MCF 10A (cell line): ENCODE measurements around the gene SLC35D3. TPM values are rescaled to one million over a fixed set of nuclear protein-coding genes. Genes with fewer than 3 reads are reported as not detected.

ENCODE experiments used
- BruUV-seq: library from RNA; stranded (reverse); fragments of 400-500 nt; replicated peaks from 2 replicates; lab custom pipeline; 2021; lab: Mats Ljungman, UMichigan
- CTCF ChIA-PET: fragments of 300-600 bp; sonication (Branson Sonifier 250); formaldehyde crosslinking; extraction: SDS; loops from one replicate; lab custom pipeline; 2021; ENCODE audit warnings: antibody characterized with exemption, inconsistent platforms; lab: Yijun Ruan, JAX
- POLR2A ChIA-PET: fragments of 300-600, 350-650 bp; sonication (Branson Sonifier 250); formaldehyde crosslinking; extraction: SDS; loops from one replicate; lab custom pipeline; 2020; ENCODE audit warnings: antibody characterized with exemption, inconsistent platforms; lab: Yijun Ruan, JAX
- DNase-seq: peaks from one replicate; pipeline ENCODE4 v3.0.0-alpha.2; 2018; ENCODE audit not compliant: unreplicated experiment
- H3K27ac Mint-ChIP-seq: one replicate; pipeline ENCODE4 v1.8.0; 2022; ENCODE audit warnings: mild to moderate bottlenecking, low read depth, mixed read lengths; ENCODE audit not compliant: unreplicated experiment
- H3K27me3 Mint-ChIP-seq: one replicate; pipeline ENCODE4 v1.8.0; 2022; ENCODE audit warnings: mixed read lengths; ENCODE audit not compliant: insufficient read depth, unreplicated experiment
- H3K36me3 Mint-ChIP-seq: one replicate; pipeline ENCODE4 v1.8.0; 2022; ENCODE audit warnings: mild to moderate bottlenecking, moderate library complexity, mixed read lengths; ENCODE audit not compliant: insufficient read depth, unreplicated experiment
- H3K4me1 Mint-ChIP-seq: one replicate; pipeline ENCODE4 v1.8.0; 2022; ENCODE audit warnings: mixed read lengths; ENCODE audit not compliant: insufficient read depth, unreplicated experiment
- H3K4me3 Mint-ChIP-seq: one replicate; pipeline ENCODE4 v1.8.0; 2022; ENCODE audit warnings: mild to moderate bottlenecking, moderate library complexity, mixed read lengths; ENCODE audit not compliant: unreplicated experiment
- H3K9me3 Mint-ChIP-seq: one replicate; pipeline ENCODE4 v1.8.0; 2022; ENCODE audit warnings: mixed read lengths; ENCODE audit not compliant: unreplicated experiment
- CTCF ChIP-seq: fragments of 200-600 bp; IDR thresholded peaks from one replicate; pipeline ENCODE4 v1.8.0; 2022; ENCODE audit warnings: antibody characterized with exemption, mild to moderate bottlenecking; ENCODE audit not compliant: unreplicated experiment
- intact Hi-C: fragments of 100-400 bp; cut with micrococcal nuclease; formaldehyde crosslinking; loops from 2 replicates; pipeline ENCODE4 v1.14.1; 2022
- total RNA-seq: library from RNA; stranded (reverse); gene quantifications from 2 replicates; pipeline ENCODE4 v1.2.3, GENCODE V29; 2022

Gene SLC35D3
- total RNA-seq, 1 experiment from 2014 or later, result not detected

- no TSS peak for BruUV-seq
- no peak overlapping the region for H3K4me3 Mint-ChIP-seq
- no peak for DNase-seq
- intact Hi-C loops, result no loop called here
- no peaks in the 10 kb centered on the region for H3K9me3 Mint-ChIP-seq
- peaks cover 17% of the 10 kb centered on the region for H3K36me3 Mint-ChIP-seq
- TF ChIP-seq CTCF, result no peak
- no peaks in the 10 kb centered on the region for H3K4me1 Mint-ChIP-seq
- ChIA-PET CTCF (interaction anchor here (1.4 to 1.9 kb wide), 2 partner anchors 16 to 126 kb away, joined by 4 to 5 read pairs; partner anchors contain the start of gene MAP3K5), POLR2A (no interaction called here)
- peaks cover 3% of the 10 kb centered on the region for H3K27me3 Mint-ChIP-seq
- no peak overlapping the region for H3K27ac Mint-ChIP-seq
These were observed 3.4 kb upstream of the SLC35D3 start for GRCh38 chr6:136918706-136919105.

GRCh38 chr6:136920216-136920615 lies 1.9 kb upstream of the SLC35D3 start:
- ChIA-PET CTCF (interaction anchor here (0.6 to 1.9 kb wide), 7 partner anchors 16 to 1366 kb away, joined by 3 to 5 read pairs (median 3); partner anchors contain the start of gene MAP3K5), POLR2A (no interaction called here)
- Mint-ChIP-seq H3K27me3 (peaks cover 11% of the 10 kb centered on the region), H3K4me1 (no peaks in the 10 kb centered on the region), H3K9me3 (no peaks in the 10 kb centered on the region), H3K27ac (no peak overlapping the region), H3K4me3 (no peak overlapping the region), H3K36me3 (peaks cover 15% of the 10 kb centered on the region)
- intact Hi-C loops, result no loop called here
- TF ChIP-seq CTCF, result no peak
- BruUV-seq, result no TSS peak
- no peak for DNase-seq

GRCh38 chr6:136920671-136921380 lies 1.3 kb upstream of the SLC35D3 start:
- no peak for TF ChIP-seq CTCF
- Mint-ChIP-seq H3K4me1 (no peaks in the 10 kb centered on the region), H3K36me3 (peaks cover 10% of the 10 kb centered on the region), H3K9me3 (no peaks in the 10 kb centered on the region), H3K4me3 (no peak overlapping the region), H3K27ac (no peak overlapping the region), H3K27me3 (peaks cover 11% of the 10 kb centered on the region)
- BruUV-seq, result no TSS peak
- intact Hi-C loops, result no loop called here
- CTCF ChIA-PET, result interaction anchor here (0.7 to 1.0 kb wide), 2 partner anchors 70 to 1365 kb away, joined by 3 read pairs; no protein-coding TSS in a partner anchor
- POLR2A ChIA-PET, result interaction anchor here (0.6 kb wide), 1 partner anchor 53 kb away, joined by 3 read pairs; no protein-coding TSS in a partner anchor
- DNase-seq, result no peak

GRCh38 chr6:136921381-136921935 lies 643 bp upstream of the SLC35D3 start:
- intact Hi-C loops, result no loop called here
- H3K27me3 Mint-ChIP-seq, result peaks cover 11% of the 10 kb centered on the region
- no peak for TF ChIP-seq CTCF
- H3K27ac Mint-ChIP-seq, result no peak overlapping the region
- BruUV-seq, result no TSS peak
- ChIA-PET POLR2A (interaction anchor here (0.6 to 1.0 kb wide), 2 partner anchors 54 to 92 kb away, joined by 3 to 4 read pairs; no protein-coding TSS in a partner anchor), CTCF (interaction anchor here (1.0 kb wide), 1 partner anchor 87 kb away, joined by 3 read pairs; no protein-coding TSS in a partner anchor)
- H3K9me3 Mint-ChIP-seq, result no peaks in the 10 kb centered on the region
- peak overlapping the region; percentile 73 for H3K4me3 Mint-ChIP-seq
- DNase-seq, result no peak
- peaks cover 4% of the 10 kb centered on the region for H3K36me3 Mint-ChIP-seq
- H3K4me1 Mint-ChIP-seq, result no peaks in the 10 kb centered on the region
